Measurements from ENCODE around the gene ANO8. TPM values are rescaled to one million over a fixed set of nuclear protein-coding genes. Genes with fewer than 3 reads are reported as not detected.

ANO8 gene
- total and polyA plus RNA-seq, 2 of the 13 experiments (the other 11 are each of a cell fraction or from before 2014, with no cell fraction given), result 1.8 to 3.5 TPM

DNA sequence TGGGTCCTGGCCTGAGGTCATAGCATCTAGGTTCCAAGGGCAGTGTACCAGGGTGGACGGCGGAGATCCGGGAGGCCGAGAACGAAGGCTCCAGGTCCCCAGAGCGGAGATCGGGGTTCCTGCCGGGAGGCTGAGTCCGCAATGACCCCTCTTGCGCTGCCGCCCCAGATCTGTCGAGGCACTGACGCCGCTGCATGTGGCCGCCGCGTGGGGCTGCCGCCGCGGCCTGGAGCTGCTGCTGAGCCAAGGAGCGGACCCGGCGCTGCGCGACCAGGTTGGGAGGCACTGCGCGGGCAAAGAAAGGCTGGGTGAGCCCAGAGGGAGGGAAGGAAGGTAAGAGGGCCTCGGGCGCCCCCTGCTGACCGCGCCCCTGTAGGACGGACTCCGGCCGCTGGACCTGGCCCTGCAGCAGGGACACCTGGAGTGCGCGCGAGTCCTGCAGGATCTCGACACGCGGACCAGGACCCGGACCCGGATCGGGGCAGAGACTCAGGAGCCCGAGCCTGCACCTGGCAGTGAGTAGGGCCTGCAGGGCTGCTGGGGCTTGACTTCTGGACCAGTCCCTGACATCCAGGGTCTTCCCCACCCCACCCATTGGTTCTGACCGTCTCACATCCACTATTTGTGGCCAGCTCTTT lies 52.0 kb downstream of the ANO8 start (continued):
- TF ChIP-seq, protein P1, sequence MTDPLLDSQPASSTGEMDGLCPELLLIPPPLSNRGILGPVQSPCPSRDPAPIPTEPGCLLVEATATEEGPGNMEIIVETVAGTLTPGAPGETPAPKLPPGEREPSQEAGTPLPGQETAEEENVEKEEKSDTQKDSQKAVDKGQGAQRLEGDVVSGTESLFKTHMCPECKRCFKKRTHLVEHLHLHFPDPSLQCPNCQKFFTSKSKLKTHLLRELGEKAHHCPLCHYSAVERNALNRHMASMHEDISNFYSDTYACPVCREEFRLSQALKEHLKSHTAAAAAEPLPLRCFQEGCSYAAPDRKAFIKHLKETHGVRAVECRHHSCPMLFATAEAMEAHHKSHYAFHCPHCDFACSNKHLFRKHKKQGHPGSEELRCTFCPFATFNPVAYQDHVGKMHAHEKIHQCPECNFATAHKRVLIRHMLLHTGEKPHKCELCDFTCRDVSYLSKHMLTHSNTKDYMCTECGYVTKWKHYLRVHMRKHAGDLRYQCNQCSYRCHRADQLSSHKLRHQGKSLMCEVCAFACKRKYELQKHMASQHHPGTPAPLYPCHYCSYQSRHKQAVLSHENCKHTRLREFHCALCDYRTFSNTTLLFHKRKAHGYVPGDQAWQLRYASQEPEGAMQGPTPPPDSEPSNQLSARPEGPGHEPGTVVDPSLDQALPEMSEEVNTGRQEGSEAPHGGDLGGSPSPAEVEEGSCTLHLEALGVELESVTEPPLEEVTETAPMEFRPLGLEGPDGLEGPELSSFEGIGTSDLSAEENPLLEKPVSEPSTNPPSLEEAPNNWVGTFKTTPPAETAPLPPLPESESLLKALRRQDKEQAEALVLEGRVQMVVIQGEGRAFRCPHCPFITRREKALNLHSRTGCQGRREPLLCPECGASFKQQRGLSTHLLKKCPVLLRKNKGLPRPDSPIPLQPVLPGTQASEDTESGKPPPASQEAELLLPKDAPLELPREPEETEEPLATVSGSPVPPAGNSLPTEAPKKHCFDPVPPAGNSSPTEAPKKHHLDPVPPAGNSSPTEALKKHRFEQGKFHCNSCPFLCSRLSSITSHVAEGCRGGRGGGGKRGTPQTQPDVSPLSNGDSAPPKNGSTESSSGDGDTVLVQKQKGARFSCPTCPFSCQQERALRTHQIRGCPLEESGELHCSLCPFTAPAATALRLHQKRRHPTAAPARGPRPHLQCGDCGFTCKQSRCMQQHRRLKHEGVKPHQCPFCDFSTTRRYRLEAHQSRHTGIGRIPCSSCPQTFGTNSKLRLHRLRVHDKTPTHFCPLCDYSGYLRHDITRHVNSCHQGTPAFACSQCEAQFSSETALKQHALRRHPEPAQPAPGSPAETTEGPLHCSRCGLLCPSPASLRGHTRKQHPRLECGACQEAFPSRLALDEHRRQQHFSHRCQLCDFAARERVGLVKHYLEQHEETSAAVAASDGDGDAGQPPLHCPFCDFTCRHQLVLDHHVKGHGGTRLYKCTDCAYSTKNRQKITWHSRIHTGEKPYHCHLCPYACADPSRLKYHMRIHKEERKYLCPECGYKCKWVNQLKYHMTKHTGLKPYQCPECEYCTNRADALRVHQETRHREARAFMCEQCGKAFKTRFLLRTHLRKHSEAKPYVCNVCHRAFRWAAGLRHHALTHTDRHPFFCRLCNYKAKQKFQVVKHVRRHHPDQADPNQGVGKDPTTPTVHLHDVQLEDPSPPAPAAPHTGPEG (CRISPR knock-in tag; IDR thresholded peaks at IDR 0.05), result 0 out of 2 replicates have a peak, but pooled peaks have one; percentile 60
- TF ChIP-seq ZNF274 (CRISPR knock-in tag; IDR thresholded peaks at IDR 0.05) (0 out of 2 replicates have a peak, but pooled peaks have one; percentile 37), ZNF543 (CRISPR knock-in tag; IDR thresholded peaks at IDR 0.05) (0 out of 2 replicates have a peak, but pooled peaks have one; percentile 63), SOX13 (IDR thresholded peaks at IDR 0.05) (no peak), SOX13 (CRISPR knock-in tag; conservative IDR thresholded peaks at IDR 0.05 in 1 of 2, IDR thresholded peaks at IDR 0.05 in 1 of 2) (peak in 1 of 2 experiments; percentile 39; a peak in 1 of 4 replicates), ZNF777 (CRISPR knock-in tag; IDR thresholded peaks at IDR 0.05) (peak; percentile 30; the same call in 1 of the 2 replicates), NRL (CRISPR knock-in tag; IDR thresholded peaks at IDR 0.05; ENCODE audit: borderline replicate concordance) (no peak; the same call in 1 of the 2 replicates), GABPB1 (CRISPR knock-in tag; IDR thresholded peaks at IDR 0.05) (peak; percentile 67), ZNF781 (CRISPR knock-in tag; IDR thresholded peaks at IDR 0.05; ENCODE audit: borderline replicate concordance, not compliant biosample characterization) (peak; percentile 56)
- TF ChIP-seq, protein P2, sequence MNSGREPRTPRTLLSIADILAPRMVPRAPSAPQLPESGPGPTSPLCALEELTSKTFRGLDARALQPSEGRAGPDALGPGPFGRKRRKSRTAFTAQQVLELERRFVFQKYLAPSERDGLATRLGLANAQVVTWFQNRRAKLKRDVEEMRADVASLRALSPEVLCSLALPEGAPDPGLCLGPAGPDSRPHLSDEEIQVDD (CRISPR knock-in tag; IDR thresholded peaks at IDR 0.05; ENCODE audit: borderline replicate concordance), result 0 out of 2 replicates have a peak, but pooled peaks have one; percentile 17
- TF ChIP-seq, protein P3, sequence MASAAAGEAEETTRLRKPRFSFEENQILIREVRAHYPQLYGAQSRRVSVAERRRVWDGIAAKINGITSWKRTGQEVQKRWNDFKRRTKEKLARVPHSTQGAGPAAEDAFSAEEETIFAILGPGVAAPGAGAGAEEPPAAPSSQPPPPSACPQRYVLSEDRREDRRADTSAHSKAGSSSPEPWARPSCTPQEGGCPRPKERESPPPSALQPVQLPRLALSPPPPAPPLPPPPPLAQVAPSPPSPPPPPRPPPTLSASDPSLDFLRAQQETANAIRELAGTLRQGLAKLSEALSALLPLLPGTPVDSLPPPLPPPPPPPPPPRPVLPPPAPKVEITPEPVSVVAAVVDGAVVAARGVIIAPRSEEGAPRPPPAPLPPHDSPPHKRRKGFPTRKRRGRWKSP (CRISPR knock-in tag; IDR thresholded peaks at IDR 0.05), result peak; percentile 80; the same call in 1 of the 2 replicates
- TF ChIP-seq, protein P4, sequence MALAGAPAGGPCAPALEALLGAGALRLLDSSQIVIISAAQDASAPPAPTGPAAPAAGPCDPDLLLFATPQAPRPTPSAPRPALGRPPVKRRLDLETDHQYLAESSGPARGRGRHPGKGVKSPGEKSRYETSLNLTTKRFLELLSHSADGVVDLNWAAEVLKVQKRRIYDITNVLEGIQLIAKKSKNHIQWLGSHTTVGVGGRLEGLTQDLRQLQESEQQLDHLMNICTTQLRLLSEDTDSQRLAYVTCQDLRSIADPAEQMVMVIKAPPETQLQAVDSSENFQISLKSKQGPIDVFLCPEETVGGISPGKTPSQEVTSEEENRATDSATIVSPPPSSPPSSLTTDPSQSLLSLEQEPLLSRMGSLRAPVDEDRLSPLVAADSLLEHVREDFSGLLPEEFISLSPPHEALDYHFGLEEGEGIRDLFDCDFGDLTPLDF (CRISPR knock-in tag; IDR thresholded peaks at IDR 0.05), result peak; percentile 57; the same call in 1 of the 2 replicates
- TF ChIP-seq, protein P5, sequence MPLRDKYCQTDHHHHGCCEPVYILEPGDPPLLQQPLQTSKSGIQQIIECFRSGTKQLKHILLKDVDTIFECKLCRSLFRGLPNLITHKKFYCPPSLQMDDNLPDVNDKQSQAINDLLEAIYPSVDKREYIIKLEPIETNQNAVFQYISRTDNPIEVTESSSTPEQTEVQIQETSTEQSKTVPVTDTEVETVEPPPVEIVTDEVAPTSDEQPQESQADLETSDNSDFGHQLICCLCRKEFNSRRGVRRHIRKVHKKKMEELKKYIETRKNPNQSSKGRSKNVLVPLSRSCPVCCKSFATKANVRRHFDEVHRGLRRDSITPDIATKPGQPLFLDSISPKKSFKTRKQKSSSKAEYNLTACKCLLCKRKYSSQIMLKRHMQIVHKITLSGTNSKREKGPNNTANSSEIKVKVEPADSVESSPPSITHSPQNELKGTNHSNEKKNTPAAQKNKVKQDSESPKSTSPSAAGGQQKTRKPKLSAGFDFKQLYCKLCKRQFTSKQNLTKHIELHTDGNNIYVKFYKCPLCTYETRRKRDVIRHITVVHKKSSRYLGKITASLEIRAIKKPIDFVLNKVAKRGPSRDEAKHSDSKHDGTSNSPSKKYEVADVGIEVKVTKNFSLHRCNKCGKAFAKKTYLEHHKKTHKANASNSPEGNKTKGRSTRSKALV (CRISPR knock-in tag; IDR thresholded peaks at IDR 0.05), result peak; percentile 63; the same call in 1 of the 2 replicates
- TF ChIP-seq, protein P6, sequence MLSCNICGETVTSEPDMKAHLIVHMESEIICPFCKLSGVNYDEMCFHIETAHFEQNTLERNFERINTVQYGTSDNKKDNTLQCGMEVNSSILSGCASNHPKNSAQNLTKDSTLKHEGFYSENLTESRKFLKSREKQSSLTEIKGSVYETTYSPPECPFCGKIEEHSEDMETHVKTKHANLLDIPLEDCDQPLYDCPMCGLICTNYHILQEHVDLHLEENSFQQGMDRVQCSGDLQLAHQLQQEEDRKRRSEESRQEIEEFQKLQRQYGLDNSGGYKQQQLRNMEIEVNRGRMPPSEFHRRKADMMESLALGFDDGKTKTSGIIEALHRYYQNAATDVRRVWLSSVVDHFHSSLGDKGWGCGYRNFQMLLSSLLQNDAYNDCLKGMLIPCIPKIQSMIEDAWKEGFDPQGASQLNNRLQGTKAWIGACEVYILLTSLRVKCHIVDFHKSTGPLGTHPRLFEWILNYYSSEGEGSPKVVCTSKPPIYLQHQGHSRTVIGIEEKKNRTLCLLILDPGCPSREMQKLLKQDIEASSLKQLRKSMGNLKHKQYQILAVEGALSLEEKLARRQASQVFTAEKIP (CRISPR knock-in tag; IDR thresholded peaks at IDR 0.05; ENCODE audit: borderline replicate concordance), result no peak
